ENCODE data around the gene EDIL3. TPM values are rescaled to one million over a fixed set of nuclear protein-coding genes. Genes with fewer than 3 reads are reported as not detected.

EDIL3 gene
- total RNA-seq, 1 experiment from 2014 or later, result 0.32 TPM

GRCh38 chr5:83967417-83967816 lies 417.3 kb downstream of the EDIL3 start:
- no peaks in the 10 kb centered on the region for H3K27me3 ChIP-seq (ENCODE audit: insufficient read depth, low read length)
- ChIA-PET CTCF (no interaction called here), RAD21 (ENCODE audit: low non-redundant PET in 1 of 2, low total read pairs in 2 of 2, uncharacterized antibody in 2 of 2, unreplicated experiment in 2 of 2) (no interaction called here), POLR2A (no interaction called here)
- no TSS peak for BruUV-seq (replicated peaks)
- DNase-seq (ENCODE audit: low read depth, low spot score) (no peak), ATAC-seq (no peak)
- H2AFZ ChIP-seq (ENCODE audit: low read depth, low read length, poor library complexity, severe bottlenecking), result no peak overlapping the region
- no peak overlapping the region for H3K4me3 ChIP-seq (replicated peaks in 1 of 2; ENCODE audit: low read depth in 1 of 2, low read length in 2 of 2)
- no peaks in the 10 kb centered on the region for H3K79me2 ChIP-seq (ENCODE audit: insufficient read depth, low read length)
- no peaks in the 10 kb centered on the region for H3K9me2 ChIP-seq (ENCODE audit: insufficient read depth)
- peaks cover 0 to 3% of the 10 kb centered on the region in 2 experiments; a peak in 2 of 4 replicates for H3K4me1 ChIP-seq (ENCODE audit: control insufficient read depth in 1 of 2, insufficient read depth in 2 of 2, low read length in 2 of 2)
- TF ChIP-seq FOSL1 (IDR thresholded peaks at IDR 0.05; ENCODE audit: low read depth) (no peak), ZNF274 (IDR thresholded peaks at IDR 0.05; ENCODE audit: low read depth, low read length) (no peak), EZH2phosphoT487 (IDR thresholded peaks at IDR 0.05; ENCODE audit: borderline replicate concordance) (no peak), ZBTB33 (IDR thresholded peaks at IDR 0.05; ENCODE audit: extremely low read depth, insufficient replicate concordance, low read length) (no peak), ATF3 (IDR thresholded peaks at IDR 0.05) (no peak), SP1 (IDR thresholded peaks at IDR 0.05; ENCODE audit: low read depth) (no peak), TCF7L2 (IDR thresholded peaks at IDR 0.05; ENCODE audit: borderline replicate concordance, extremely low read depth, insufficient read depth, insufficient read length) (no peak)
- TF ChIP-seq, protein P1, sequence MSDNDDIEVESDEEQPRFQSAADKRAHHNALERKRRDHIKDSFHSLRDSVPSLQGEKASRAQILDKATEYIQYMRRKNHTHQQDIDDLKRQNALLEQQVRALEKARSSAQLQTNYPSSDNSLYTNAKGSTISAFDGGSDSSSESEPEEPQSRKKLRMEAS (IDR thresholded peaks at IDR 0.05), result no peak
- no peak overlapping the region for H3K4me2 ChIP-seq (ENCODE audit: low read length)
- intact Hi-C loops (cut with micrococcal nuclease), result no loop called here
- no peaks in the 10 kb centered on the region for H3K36me3 ChIP-seq (ENCODE audit: control insufficient read depth in 1 of 2, insufficient read depth in 2 of 2, low read length in 2 of 2)
- H3K9ac ChIP-seq (ENCODE audit: low read length), result no peak overlapping the region
- no peak overlapping the region for H3K27ac ChIP-seq (ENCODE audit: low read depth, low read length)
- no peaks in the 10 kb centered on the region for H3K9me3 ChIP-seq (ENCODE audit: control insufficient read depth in 1 of 2, insufficient read depth in 1 of 2, low read depth in 1 of 2, low read length in 2 of 2)
- H4K20me1 ChIP-seq (ENCODE audit: insufficient read depth), result no peaks in the 10 kb centered on the region

Measured in HCT116 (cell line).